22Rv1 (cell line): ENCODE data around the gene GRAMD2B.

ENCODE experiments used
- ZFX ChIP-seq: fragments of 450-650 bp; IDR thresholded peaks from 2 replicates; pipeline ENCODE4 v1.6.1; 2017; ENCODE audit warnings: antibody characterized with exemption, borderline replicate concordance
- TF ChIP-seq, protein P1 (sequence below): fragments of 450-650 bp; IDR thresholded peaks from 2 replicates; pipeline ENCODE4 v1.5.1; 2017; ENCODE audit warnings: mild to moderate bottlenecking

DNA sequence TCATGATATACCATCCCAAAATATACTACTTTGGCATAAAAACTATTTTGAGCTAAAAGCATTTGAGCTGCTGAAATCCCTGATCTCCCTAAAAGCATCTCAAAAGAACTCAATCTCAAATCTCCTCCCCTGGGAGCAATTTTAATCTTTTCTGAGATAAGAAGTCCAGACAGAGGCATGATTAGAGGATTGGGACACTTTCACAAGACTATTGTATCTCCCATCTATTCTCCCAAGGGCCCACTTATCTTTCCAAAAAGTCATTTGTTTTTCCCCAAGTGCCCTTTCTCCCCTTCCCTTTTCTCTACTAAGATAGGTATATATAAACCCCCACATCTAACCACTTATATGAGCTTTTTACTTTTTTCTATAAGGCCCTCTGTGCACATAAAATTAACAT, 92.1 kb downstream of the GRAMD2B start:
- TF ChIP-seq, protein P1, sequence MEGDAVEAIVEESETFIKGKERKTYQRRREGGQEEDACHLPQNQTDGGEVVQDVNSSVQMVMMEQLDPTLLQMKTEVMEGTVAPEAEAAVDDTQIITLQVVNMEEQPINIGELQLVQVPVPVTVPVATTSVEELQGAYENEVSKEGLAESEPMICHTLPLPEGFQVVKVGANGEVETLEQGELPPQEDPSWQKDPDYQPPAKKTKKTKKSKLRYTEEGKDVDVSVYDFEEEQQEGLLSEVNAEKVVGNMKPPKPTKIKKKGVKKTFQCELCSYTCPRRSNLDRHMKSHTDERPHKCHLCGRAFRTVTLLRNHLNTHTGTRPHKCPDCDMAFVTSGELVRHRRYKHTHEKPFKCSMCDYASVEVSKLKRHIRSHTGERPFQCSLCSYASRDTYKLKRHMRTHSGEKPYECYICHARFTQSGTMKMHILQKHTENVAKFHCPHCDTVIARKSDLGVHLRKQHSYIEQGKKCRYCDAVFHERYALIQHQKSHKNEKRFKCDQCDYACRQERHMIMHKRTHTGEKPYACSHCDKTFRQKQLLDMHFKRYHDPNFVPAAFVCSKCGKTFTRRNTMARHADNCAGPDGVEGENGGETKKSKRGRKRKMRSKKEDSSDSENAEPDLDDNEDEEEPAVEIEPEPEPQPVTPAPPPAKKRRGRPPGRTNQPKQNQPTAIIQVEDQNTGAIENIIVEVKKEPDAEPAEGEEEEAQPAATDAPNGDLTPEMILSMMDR: no peak
- no peak for TF ChIP-seq ZFX
